Measurements from ENCODE around the gene EML5.
A peak's percentile ranks its signal among the peaks of the same experiment; 100 is the strongest.

EML5 gene

DNA sequence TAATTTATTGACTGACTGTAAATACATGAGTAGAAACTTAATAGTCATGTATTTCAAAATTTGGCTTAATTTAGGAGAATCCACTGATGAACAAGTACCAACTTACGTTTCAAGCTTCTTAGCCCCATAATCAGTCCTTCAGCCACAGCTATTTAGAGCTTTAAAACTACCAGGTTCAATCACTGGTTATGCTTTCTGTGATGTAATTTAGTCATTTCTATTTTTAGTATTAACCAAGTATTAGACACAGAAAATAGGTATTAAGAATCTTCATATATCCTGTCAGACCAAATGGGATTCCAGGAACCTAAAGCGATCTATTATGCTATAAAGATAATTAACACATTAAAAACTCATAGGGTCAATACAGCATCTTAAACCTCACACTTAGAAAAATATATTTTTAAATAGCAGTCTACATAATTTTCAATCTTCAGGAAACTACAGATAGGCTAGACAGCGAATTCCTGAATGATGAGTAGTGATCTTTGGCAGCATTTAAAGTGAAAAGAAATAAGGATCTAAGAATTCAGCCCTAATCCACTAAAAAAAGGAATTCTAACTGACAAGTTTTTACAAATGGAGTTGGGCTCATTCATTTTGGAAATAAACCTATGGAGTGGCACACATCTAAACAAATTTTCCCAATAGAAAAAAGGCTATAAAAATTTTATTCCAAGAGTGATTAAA lies 178.4 kb downstream of the EML5 start:
- Histone ChIP-seq H3K36me3 (peaks cover 98% of the 10 kb centered on the region), H3K9me3 (no peaks in the 10 kb centered on the region), H3K27me3 (no peaks in the 10 kb centered on the region), H3K4me3 (ENCODE audit: low read depth, low read length) (no peak overlapping the region), H3K4me1 (no peaks in the 10 kb centered on the region; the same call in 1 of the 2 replicates)
- TF ChIP-seq, protein P1, sequence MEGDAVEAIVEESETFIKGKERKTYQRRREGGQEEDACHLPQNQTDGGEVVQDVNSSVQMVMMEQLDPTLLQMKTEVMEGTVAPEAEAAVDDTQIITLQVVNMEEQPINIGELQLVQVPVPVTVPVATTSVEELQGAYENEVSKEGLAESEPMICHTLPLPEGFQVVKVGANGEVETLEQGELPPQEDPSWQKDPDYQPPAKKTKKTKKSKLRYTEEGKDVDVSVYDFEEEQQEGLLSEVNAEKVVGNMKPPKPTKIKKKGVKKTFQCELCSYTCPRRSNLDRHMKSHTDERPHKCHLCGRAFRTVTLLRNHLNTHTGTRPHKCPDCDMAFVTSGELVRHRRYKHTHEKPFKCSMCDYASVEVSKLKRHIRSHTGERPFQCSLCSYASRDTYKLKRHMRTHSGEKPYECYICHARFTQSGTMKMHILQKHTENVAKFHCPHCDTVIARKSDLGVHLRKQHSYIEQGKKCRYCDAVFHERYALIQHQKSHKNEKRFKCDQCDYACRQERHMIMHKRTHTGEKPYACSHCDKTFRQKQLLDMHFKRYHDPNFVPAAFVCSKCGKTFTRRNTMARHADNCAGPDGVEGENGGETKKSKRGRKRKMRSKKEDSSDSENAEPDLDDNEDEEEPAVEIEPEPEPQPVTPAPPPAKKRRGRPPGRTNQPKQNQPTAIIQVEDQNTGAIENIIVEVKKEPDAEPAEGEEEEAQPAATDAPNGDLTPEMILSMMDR (IDR thresholded peaks at IDR 0.05; ENCODE audit: low read depth, low read length), result no peak
- no peak for DNase-seq

DNA sequence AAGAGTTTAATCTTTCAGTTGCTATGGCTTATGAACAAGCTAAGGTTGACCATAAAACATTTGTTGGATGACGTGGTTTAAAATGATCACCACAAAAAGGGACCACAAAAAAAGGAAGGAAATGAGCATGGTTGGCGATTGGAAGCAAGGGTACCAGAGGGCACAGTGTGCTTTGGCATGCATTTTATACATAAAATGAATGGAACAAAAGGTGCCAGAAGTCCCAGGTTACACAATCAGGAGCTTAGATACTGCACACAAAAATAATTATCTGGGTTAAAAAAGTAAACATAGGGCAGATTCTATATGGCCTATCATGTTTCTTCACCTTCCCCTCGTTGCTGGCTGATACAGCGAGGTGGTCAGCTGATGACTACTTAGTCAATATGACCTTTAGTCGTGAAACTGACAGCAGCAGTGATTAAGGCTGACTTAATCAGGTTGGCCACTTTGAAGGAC lies 179.2 kb downstream of the EML5 start:
- no peaks in the 10 kb centered on the region; the same call in 1 of the 2 replicates for H3K4me1 ChIP-seq
- H3K4me3 ChIP-seq (ENCODE audit: low read depth, low read length), result no peak overlapping the region
- H3K36me3 ChIP-seq, result peaks cover 98% of the 10 kb centered on the region
- no peaks in the 10 kb centered on the region for H3K9me3 ChIP-seq
- no peak for DNase-seq
- no peaks in the 10 kb centered on the region for H3K27me3 ChIP-seq
- TF ChIP-seq, protein P1 (IDR thresholded peaks at IDR 0.05; ENCODE audit: low read depth, low read length), result no peak

DNA sequence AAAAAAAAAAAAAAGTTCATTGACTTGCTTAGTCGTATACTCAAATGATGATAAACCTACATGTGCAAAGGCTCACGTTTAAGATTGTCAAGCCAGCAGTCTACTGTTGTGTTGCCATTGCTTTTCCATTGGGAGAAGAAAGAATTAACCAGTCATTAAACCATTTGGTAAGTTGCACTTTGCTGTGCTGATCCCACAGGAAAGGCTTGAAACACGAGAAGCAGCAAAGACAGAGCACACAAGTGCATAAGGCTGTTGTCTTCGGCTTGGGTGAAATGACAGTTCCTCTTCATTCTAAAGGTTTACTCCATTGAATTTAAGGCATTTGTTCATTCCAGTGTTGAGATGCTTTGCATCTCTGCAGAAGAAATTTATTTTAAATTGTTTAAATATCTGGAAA lies 179.8 kb downstream of the EML5 start:
- no peak overlapping the region for H3K4me3 ChIP-seq (ENCODE audit: low read depth, low read length)
- no peak for DNase-seq

DNA sequence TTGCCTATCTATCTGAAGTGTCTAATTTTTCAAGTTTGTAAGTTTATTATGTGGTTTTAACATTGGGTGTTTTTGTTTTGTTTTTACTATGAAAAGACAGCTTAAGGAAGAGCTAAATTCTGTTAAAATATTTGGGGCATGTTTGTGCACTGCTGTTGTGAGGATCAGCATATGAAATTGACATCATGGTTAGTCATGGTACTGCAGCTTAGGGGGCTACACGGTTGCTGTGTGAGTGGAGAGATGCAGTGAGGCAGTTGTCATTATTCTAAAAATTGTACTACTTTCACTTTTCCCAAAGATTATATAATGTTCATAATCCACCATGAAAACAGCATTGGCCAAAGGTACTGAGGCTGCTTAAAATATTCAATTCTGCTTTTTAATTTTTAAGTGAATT lies 180.9 kb downstream of the EML5 start:
- no peak overlapping the region for H3K4me3 ChIP-seq (ENCODE audit: low read depth, low read length)
- DNase-seq, result no peak
- H3K36me3 ChIP-seq, result peaks cover 92% of the 10 kb centered on the region
- no peaks in the 10 kb centered on the region; the same call in 1 of the 2 replicates for H3K4me1 ChIP-seq
- TF ChIP-seq, protein P1 (IDR thresholded peaks at IDR 0.05; ENCODE audit: low read depth, low read length), result peak; percentile 14; the same call in 1 of the 2 replicates
- no peaks in the 10 kb centered on the region for H3K9me3 ChIP-seq
- no peaks in the 10 kb centered on the region for H3K27me3 ChIP-seq

More for the DNA sequence above, 179.8 kb downstream of the EML5 start:
- TF ChIP-seq, protein P1 (IDR thresholded peaks at IDR 0.05; ENCODE audit: low read depth, low read length), result no peak
- Histone ChIP-seq H3K27me3 (no peaks in the 10 kb centered on the region), H3K4me1 (no peaks in the 10 kb centered on the region; the same call in 1 of the 2 replicates), H3K9me3 (no peaks in the 10 kb centered on the region), H3K36me3 (peaks cover 97% of the 10 kb centered on the region)

DNA sequence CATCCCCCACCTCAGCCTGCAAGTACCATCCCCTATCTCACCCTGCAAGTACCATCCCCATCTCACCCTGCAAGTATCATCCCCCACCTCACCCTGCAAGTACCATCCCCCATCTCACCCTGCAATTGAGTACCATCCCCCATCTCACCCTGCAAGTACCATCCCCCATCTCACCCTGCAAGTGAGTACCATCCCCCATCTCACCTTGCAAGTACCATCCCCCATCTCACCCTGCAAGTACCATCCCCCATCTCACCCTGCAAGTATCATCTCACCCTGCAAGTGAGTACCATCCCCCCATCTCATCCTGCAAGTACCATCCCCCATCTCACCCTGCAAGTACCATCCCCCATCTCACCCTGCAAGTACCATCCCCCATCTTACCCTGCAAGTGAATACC lies 184.9 kb downstream of the EML5 start:
- TF ChIP-seq, protein P1 (IDR thresholded peaks at IDR 0.05; ENCODE audit: low read depth, low read length), result no peak
- no peak for DNase-seq
- no peaks in the 10 kb centered on the region for H3K27me3 ChIP-seq
- no peaks in the 10 kb centered on the region for H3K4me1 ChIP-seq
- peaks cover 82% of the 10 kb centered on the region for H3K36me3 ChIP-seq
- no peak overlapping the region for H3K4me3 ChIP-seq (ENCODE audit: low read depth, low read length)
- no peaks in the 10 kb centered on the region for H3K9me3 ChIP-seq

DNA sequence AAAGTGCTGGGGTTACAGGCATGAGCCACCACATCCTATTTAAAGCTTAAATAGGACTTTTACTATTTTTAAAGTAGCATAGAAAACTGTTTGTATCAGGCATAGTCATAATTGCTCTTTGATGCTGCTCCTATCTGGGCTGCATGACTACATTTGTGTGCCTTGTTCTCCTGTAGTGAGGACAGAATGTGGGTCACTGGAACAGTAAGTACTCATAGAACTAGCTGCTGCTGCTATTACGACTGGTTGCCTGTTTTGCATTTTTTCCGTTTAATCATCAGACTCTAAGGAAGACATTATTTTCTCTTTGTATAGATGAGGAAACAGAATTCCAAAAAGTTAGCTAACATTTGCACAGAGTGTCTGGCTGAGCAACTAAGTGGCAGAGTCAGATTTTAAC lies 187.2 kb downstream of the EML5 start:
- no peak for DNase-seq

More for the DNA sequence above, 187.2 kb downstream of the EML5 start:
- Histone ChIP-seq H3K36me3 (peaks cover 82% of the 10 kb centered on the region), H3K9me3 (no peaks in the 10 kb centered on the region), H3K4me3 (ENCODE audit: low read depth, low read length) (no peak overlapping the region), H3K4me1 (no peaks in the 10 kb centered on the region), H3K27me3 (no peaks in the 10 kb centered on the region)
- TF ChIP-seq, protein P1 (IDR thresholded peaks at IDR 0.05; ENCODE audit: low read depth, low read length), result no peak
